HG03558 (cell line): Measurements from ENCODE around the gene CLPTM1.
"Not testable (repeated sequence)": the region's sequence is repeated elsewhere in the genome, so short reads cannot be mapped to it uniquely, and the experiment has no call there.

Experiments
- ATAC-seq: cut with Tn5 transposase; IDR thresholded peaks from one replicate; pipeline ENCODE4 v1.9.1; 2021; ENCODE audit warnings: moderate number of reproducible peaks; ENCODE audit not compliant: unreplicated experiment; ENCODE audit errors: extremely low read depth

CLPTM1 gene

GRCh38 chr19:44939668-44940067 is 15.5 kb upstream of the CLPTM1 start:
- no peak for ATAC-seq

GRCh38 chr19:44942067-44942571 is 13.1 kb upstream of the CLPTM1 start, which contains the start of gene APOC4:
Gene APOC4 (plus strand): TSS chr19:44942237. CDS start chr19:44942278, 41 bp downstream.
- ATAC-seq, result no peak

GRCh38 chr19:44943801-44944249 is 11.4 kb upstream of the CLPTM1 start:
- ATAC-seq, result no peak

- no peak for ATAC-seq
These were observed 8.1 kb upstream of the CLPTM1 start for GRCh38 chr19:44947041-44947581.

- ATAC-seq, result no peak
These were observed 6.9 kb upstream of the CLPTM1 start for GRCh38 chr19:44948237-44948636.

- ATAC-seq, result no peak
These were observed 6.3 kb upstream of the CLPTM1 start for GRCh38 chr19:44948763-44949374.

GRCh38 chr19:44949550-44949949 is 5.6 kb upstream of the CLPTM1 start:
- no peak for ATAC-seq

GRCh38 chr19:44951179-44952159 is 3.7 kb upstream of the CLPTM1 start:
- ATAC-seq, result no peak

GRCh38 chr19:44954278-44954648 is 917 bp upstream of the CLPTM1 start:
- no peak for ATAC-seq

GRCh38 chr19:44955505-44956439 is 592 bp downstream of the CLPTM1 start:
- no peak for ATAC-seq

- no peak for ATAC-seq
These were observed 2.3 kb downstream of the CLPTM1 start for GRCh38 chr19:44957526-44957925.

GRCh38 chr19:44958090-44958489 is 2.9 kb downstream of the CLPTM1 start:
- no peak for ATAC-seq

- ATAC-seq, result no peak
These were observed 4.5 kb downstream of the CLPTM1 start for GRCh38 chr19:44959691-44960090.

- no peak for ATAC-seq
These were observed 5.9 kb downstream of the CLPTM1 start for GRCh38 chr19:44960906-44961728.

- no peak for ATAC-seq
These were observed 6.6 kb downstream of the CLPTM1 start for GRCh38 chr19:44961821-44962220.

GRCh38 chr19:44968118-44968517 is 12.9 kb downstream of the CLPTM1 start:
- ATAC-seq, result no peak

GRCh38 chr19:44968670-44969069 is 13.5 kb downstream of the CLPTM1 start:
- no peak for ATAC-seq

GRCh38 chr19:44969437-44969836 is 14.3 kb downstream of the CLPTM1 start:
- no peak for ATAC-seq

- not testable (repeated sequence) for ATAC-seq
These were observed 16.3 kb downstream of the CLPTM1 start for GRCh38 chr19:44971451-44971850.
